DOHH2 (cell line): ENCODE data around the gene TSPAN32.

Source experiments
- H3F3A ChIP-seq: fragments of 200-600 bp; sonication (generic), shearing (Covaris generic); 2 replicates; pipeline ENCODE4 v1.6.0; 2016; ENCODE audit warnings: antibody characterized with exemption, mild to moderate bottlenecking; ENCODE audit not compliant: control insufficient read depth, insufficient read depth
- H3K27ac ChIP-seq: fragments of 200-600 bp; sonication (generic); 2 replicates; pipeline ENCODE4 v1.5.1; 2014; ENCODE audit warnings: low read depth, mild to moderate bottlenecking, low read length, moderate library complexity
- H3K27me3 ChIP-seq: fragments of 200-600 bp; sonication (generic); 2 replicates; pipeline ENCODE4 v1.6.1; 2014; ENCODE audit warnings: mild to moderate bottlenecking, low read length, mixed read lengths; ENCODE audit not compliant: control insufficient read depth
- H3K36me3 ChIP-seq: fragments of 200-600 bp; sonication (generic); 2 replicates; pipeline ENCODE4 v1.6.1; 2014; ENCODE audit warnings: mild to moderate bottlenecking, low read length, moderate library complexity, mixed read lengths; ENCODE audit not compliant: control insufficient read depth
- H3K4me1 ChIP-seq: fragments of 200-600 bp; sonication (generic); 2 replicates; pipeline ENCODE4 v1.6.1; 2014; ENCODE audit warnings: mild to moderate bottlenecking, low read length, mixed read lengths; ENCODE audit not compliant: control insufficient read depth
- H3K4me2 ChIP-seq: fragments of 200-600 bp; sonication (generic); 2 replicates; pipeline ENCODE4 v1.6.0; 2014; ENCODE audit warnings: mild to moderate bottlenecking, low read length, moderate library complexity
- H3K4me3 ChIP-seq: fragments of 200-600 bp; sonication (generic); 2 replicates; pipeline ENCODE4 v1.5.1; 2014; ENCODE audit warnings: mild to moderate bottlenecking, low read length, mixed read lengths
- H3K79me2 ChIP-seq: fragments of 200-600 bp; sonication (generic); 2 replicates; pipeline ENCODE4 v1.6.1; 2014; ENCODE audit warnings: mild to moderate bottlenecking, low read length, mixed read lengths; ENCODE audit not compliant: control insufficient read depth
- H3K9me2 ChIP-seq: fragments of 200-600 bp; sonication (generic); replicated peaks from 2 replicates; pipeline ENCODE4 v1.6.1; 2014; ENCODE audit warnings: mild to moderate bottlenecking, low read length, mixed read lengths; ENCODE audit not compliant: control insufficient read depth
- H3K9me3 ChIP-seq: fragments of 200-600 bp; sonication (generic); 2 replicates; pipeline ENCODE4 v1.6.1; 2014; ENCODE audit warnings: antibody characterized with exemption, low read length, mixed read lengths; ENCODE audit not compliant: control insufficient read depth, insufficient read depth
- H4K20me1 ChIP-seq: fragments of 200-600 bp; sonication (generic); 2 replicates; pipeline ENCODE4 v1.6.0; 2014; ENCODE audit warnings: low read depth, mild to moderate bottlenecking, antibody characterized with exemption, low read length, moderate library complexity; ENCODE audit not compliant: control insufficient read depth, insufficient read depth
- EZH2phosphoT487 ChIP-seq: fragments of 200-600 bp; sonication (generic); IDR thresholded peaks from 2 replicates; pipeline ENCODE4 v1.6.1; 2017; ENCODE audit warnings: borderline replicate concordance, mild to moderate bottlenecking, antibody characterized with exemption, low read length, moderate library complexity, mixed read lengths
- TF ChIP-seq, protein P1 (sequence below): fragments of 200-600 bp; sonication (generic); IDR thresholded peaks from one replicate; pipeline ENCODE4 v1.5.1; 2014; ENCODE audit warnings: antibody characterized with exemption, mild to moderate bottlenecking, low read depth, low read length; ENCODE audit not compliant: poor library complexity, severe bottlenecking

The TSPAN32 gene

DNA sequence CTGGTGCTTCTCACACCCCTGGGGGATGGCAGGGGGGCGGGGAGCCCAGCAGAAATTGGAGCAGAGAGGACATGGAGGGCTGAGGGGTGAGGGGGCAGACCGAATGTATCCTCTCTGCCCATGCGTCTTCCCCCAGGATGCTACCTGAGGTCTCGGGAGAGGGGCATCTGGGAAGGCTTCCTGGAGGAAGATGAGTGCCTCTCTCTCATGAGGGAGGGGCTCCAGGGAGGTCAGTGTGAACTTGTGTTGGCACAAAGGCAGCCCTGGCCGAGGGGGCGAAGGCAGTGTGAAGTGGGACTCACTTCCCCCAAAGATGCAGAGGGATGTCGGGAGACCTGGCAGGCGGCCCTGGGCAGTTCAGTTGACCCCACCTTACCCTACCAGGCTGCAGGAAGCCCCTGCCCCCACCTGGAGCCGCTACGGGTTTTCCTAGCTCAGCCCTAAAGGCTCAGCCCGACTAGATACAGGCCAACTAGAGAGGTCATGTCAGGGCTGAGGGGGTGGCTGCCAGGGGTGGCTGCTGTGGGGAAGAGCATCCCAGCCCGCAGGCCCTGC, 41.8 kb upstream of the TSPAN32 start:
- no peaks in the 10 kb centered on the region for H3K9me2 ChIP-seq
- no peaks in the 10 kb centered on the region for H3K36me3 ChIP-seq
- H3K9me3 ChIP-seq, result no peaks in the 10 kb centered on the region
- H3K27ac ChIP-seq, result no peak overlapping the region
- TF ChIP-seq EZH2phosphoT487, result no peak
- TF ChIP-seq, protein P1, sequence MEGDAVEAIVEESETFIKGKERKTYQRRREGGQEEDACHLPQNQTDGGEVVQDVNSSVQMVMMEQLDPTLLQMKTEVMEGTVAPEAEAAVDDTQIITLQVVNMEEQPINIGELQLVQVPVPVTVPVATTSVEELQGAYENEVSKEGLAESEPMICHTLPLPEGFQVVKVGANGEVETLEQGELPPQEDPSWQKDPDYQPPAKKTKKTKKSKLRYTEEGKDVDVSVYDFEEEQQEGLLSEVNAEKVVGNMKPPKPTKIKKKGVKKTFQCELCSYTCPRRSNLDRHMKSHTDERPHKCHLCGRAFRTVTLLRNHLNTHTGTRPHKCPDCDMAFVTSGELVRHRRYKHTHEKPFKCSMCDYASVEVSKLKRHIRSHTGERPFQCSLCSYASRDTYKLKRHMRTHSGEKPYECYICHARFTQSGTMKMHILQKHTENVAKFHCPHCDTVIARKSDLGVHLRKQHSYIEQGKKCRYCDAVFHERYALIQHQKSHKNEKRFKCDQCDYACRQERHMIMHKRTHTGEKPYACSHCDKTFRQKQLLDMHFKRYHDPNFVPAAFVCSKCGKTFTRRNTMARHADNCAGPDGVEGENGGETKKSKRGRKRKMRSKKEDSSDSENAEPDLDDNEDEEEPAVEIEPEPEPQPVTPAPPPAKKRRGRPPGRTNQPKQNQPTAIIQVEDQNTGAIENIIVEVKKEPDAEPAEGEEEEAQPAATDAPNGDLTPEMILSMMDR, result no peak
- no peaks in the 10 kb centered on the region for H3K27me3 ChIP-seq
- H4K20me1 ChIP-seq, result no peaks in the 10 kb centered on the region
- no peak overlapping the region for H3K4me2 ChIP-seq
- no peaks in the 10 kb centered on the region for H3F3A ChIP-seq
- H3K4me3 ChIP-seq, result no peak overlapping the region
- H3K4me1 ChIP-seq, result peaks cover under 1% of the 10 kb centered on the region
- no peaks in the 10 kb centered on the region for H3K79me2 ChIP-seq

GRCh38 chr11:2260491-2261364, 41.1 kb upstream of the TSPAN32 start:
- H3F3A ChIP-seq, result peaks cover 2% of the 10 kb centered on the region; the same call in 1 of the 2 replicates
- H3K4me2 ChIP-seq, result no peak overlapping the region
- H3K4me3 ChIP-seq, result no peak overlapping the region
- H4K20me1 ChIP-seq, result no peaks in the 10 kb centered on the region
- H3K9me2 ChIP-seq, result no peaks in the 10 kb centered on the region
- no peaks in the 10 kb centered on the region for H3K79me2 ChIP-seq
- H3K9me3 ChIP-seq, result no peaks in the 10 kb centered on the region
- peaks cover 8% of the 10 kb centered on the region for H3K4me1 ChIP-seq
- no peak for TF ChIP-seq EZH2phosphoT487
- TF ChIP-seq, protein P1, result no peak
- H3K27me3 ChIP-seq, result no peaks in the 10 kb centered on the region
- no peaks in the 10 kb centered on the region for H3K36me3 ChIP-seq
- H3K27ac ChIP-seq, result no peak overlapping the region

- Histone ChIP-seq H3K79me2 (no peaks in the 10 kb centered on the region), H3K4me2 (no peak overlapping the region), H3K27ac (no peak overlapping the region), H3K27me3 (no peaks in the 10 kb centered on the region), H4K20me1 (no peaks in the 10 kb centered on the region), H3K9me3 (no peaks in the 10 kb centered on the region), H3K4me3 (no peak overlapping the region), H3K4me1 (peaks cover 17% of the 10 kb centered on the region), H3K36me3 (no peaks in the 10 kb centered on the region), H3F3A (peaks cover 3% of the 10 kb centered on the region; the same call in 1 of the 2 replicates), H3K9me2 (no peaks in the 10 kb centered on the region)
- TF ChIP-seq, protein P1, result no peak
- TF ChIP-seq EZH2phosphoT487, result no peak
These were observed 40.2 kb upstream of the TSPAN32 start for GRCh38 chr11:2261436-2262230.
